GM18517 (cell line): ENCODE measurements around the gene CIZ1.

Experiments
- ATAC-seq: cut with Tn5 transposase; IDR thresholded peaks from one replicate; pipeline ENCODE4 v1.9.1; 2021; ENCODE audit warnings: mild to moderate bottlenecking, moderate library complexity; ENCODE audit not compliant: unreplicated experiment

The CIZ1 gene

DNA sequence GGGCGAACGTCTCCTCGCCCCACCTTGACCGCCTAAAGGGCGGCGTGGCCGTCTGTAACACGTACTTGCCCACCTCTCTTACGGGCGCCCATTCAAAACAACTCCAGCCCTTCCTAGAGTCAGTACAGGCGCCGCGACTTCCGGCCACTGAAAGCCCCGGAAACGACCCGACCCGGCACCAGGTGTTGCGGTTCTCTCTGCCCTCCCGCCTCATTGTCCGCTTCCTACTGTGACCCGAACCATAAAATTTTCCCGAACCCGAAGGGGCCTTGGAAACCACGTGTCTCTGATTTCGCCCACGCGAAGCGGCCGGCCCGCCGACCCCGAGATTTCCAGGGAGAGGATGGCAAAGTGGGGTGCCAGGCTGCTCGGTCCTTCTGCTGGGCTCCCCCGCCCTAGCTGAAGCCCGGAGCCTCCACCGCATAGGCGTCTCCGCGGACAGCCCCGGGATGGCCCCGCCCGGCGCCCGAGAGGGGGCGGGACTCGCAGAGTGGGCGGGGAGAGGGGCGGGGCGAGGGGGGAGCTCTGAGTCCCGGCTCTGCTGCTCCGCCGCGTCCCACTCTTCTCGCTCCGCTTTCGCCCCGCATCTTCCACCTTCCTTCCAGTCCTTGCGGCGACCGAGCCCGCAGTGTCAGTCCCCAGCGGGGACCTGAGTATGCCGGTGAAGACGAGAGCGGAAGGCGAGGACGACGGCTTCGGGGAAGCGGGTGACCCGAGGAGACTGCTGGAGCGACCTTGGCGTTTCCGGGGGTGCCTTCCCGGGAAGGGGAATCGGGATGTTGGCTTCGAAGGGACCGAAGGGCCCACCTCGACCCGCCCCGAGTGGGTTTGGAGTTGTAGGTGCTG is 63.2 kb downstream of the CIZ1 start:
- ATAC-seq, result peak; percentile 66

DNA sequence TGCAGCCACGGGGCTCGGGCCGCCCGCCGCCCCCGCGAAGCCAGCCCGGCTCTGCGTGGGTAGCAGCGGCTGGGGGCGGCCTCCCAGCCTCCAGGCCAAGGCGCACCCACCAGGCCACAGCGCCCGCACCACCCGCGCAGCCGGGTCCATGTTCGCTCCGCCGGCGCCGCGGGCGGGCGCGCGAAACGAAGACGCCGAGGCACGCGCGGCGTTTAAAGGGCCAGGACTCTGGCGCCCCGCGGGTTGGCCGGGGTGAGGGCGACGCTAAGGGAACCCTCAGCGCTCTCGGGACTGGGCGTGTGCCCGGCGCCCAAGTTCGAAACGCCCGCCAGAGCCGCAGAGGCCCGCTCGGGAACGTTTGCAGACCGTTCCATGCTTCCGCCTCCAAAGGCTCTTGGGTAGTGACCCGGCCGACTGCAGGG is 63.8 kb downstream of the CIZ1 start, which contains the start of gene PTGES2:
TSS of gene PTGES2 (minus strand) at position 162 of the 422 bp plus-strand sequence. CDS start at position 150, 12 bp downstream.
- ATAC-seq, result peak; percentile 42

DNA sequence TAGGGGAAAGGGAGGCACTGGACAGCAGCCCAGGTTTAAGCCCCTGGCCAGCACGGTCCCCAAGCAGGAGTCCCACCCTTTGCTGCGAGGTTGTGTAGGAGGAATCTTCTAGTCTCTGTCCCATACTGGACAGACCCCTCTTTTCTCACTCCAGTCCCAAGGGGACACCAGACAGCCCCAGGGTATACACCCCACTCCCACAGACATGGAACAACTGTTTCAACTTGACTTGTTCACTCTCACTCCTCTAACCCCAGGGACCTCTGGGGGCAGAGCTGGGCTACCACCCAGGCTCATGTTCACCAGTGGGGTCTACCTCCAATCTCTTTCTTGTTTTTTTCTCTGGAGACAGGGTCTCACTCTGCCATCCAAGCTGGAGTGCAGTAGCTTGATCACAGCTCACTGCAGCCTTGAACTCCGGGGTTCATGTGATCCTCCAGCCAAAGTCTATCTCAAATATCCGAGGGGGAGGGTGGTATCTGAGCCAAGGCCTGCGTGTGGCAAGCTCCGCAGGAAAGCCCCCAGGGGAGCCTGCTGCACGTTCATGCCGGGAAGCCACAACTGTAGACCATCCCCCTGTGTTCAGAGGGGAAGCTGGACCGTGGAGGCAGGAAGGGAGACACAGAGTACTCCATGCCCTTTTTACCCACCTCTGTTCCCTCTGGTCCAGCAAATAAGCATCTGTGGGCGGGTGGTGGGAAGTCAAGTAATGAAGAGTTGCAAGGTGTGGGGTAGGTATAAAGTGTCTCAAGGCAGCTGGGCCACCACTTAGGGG is 65.6 kb downstream of the CIZ1 start:
- no peak for ATAC-seq

DNA sequence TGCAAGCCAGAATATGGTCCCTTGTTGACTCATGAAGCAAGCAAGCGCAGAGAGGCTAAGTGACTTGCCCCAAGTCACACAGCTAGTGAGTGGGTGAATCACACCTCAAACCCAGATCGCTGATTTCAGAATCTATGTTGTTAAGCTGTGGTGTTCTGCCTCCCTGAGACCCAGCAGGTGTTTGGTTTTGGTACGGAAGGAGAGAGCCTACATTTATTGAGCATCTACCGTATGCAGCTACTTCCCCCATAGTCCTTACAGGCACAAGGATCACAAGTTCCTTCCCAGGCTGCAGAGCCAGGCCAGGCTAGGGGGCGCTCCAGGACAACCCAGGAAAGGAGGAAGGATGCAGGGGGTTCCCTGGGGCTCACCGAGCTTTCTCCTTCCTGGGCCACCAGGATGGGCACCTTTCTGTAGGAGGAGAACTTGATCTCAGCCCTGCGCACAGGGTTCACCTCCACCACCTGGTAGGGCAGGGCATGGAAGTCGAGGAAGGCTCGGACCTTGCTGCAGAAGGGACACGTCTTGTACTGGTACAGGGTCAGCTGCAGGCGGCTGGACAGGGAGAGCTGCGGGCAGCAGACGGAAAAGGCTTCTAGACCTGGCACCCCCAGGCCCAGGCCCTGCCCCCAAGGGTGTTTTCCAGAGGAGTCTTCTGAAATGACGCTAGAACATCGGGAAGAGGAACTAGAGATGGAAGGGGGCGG is 66.3 kb downstream of the CIZ1 start:
- no peak for ATAC-seq

DNA sequence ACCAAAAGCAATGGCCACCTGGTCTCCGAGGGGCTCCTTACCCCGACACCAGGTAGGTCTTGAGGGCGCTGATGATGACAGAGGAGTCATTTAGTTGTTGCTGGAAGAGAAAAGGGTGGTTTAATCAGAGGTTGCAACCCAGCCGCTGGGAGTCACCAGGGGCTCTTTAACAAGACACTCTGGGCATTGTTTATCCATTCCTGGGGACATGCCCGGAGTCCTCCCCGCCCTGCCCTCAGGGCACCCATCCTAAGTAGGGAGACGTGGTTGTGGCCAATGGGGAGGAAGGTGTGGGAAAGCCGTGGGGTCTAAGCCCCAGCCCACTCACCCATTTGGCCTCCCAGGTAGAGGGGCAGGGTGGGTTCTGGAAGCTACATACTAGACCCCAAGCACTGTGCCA is 66.9 kb downstream of the CIZ1 start:
- no peak for ATAC-seq

DNA sequence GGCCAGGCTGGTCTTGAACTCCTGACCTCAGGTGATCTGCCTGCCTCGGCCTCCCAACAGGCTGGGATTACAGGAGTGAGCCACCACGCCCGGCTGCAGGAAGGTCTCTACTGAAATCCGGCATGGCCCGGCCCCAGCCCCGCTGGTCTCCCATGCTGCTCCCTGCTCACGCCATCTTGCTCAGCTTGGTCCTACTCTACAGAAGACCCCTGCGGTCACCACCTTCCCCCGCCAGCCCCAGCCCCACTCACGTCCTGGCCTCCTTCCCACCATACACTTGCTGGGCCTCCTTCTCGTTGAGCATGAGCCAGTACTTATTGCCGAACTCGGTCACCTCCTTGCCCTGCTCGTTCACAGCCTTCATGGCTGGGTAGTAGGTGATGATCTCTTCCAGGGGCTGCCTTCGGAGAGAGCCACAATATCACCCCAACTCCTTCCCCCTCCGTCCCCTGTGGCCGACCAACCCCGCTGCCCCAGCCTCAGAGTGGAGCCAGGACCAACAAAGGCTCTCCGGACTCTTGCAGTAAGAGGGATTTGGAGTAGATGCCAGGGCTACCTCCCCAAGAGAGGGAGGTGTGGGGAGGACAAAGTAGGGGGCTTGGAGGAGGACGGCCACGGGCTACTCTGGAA is 67.8 kb downstream of the CIZ1 start:
- no peak for ATAC-seq

DNA sequence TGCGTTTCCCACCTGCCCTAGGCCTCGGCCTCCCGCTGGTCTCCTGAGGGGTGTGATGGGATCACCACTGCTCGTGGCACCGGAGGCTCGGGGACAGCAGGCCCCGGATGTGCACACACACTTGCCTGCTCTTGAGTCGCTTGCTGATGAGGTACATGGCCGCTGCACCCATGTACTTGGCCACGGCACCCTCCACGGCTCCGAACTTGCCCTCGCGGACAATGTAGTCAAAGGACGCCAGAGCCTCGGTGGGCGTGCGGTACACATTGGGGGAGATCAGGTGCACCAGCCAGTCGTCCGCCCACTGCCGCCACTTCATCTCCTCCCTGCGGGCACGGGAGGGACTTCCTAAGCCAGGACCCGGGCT is 68.6 kb downstream of the CIZ1 start:
- ATAC-seq, result no peak

DNA sequence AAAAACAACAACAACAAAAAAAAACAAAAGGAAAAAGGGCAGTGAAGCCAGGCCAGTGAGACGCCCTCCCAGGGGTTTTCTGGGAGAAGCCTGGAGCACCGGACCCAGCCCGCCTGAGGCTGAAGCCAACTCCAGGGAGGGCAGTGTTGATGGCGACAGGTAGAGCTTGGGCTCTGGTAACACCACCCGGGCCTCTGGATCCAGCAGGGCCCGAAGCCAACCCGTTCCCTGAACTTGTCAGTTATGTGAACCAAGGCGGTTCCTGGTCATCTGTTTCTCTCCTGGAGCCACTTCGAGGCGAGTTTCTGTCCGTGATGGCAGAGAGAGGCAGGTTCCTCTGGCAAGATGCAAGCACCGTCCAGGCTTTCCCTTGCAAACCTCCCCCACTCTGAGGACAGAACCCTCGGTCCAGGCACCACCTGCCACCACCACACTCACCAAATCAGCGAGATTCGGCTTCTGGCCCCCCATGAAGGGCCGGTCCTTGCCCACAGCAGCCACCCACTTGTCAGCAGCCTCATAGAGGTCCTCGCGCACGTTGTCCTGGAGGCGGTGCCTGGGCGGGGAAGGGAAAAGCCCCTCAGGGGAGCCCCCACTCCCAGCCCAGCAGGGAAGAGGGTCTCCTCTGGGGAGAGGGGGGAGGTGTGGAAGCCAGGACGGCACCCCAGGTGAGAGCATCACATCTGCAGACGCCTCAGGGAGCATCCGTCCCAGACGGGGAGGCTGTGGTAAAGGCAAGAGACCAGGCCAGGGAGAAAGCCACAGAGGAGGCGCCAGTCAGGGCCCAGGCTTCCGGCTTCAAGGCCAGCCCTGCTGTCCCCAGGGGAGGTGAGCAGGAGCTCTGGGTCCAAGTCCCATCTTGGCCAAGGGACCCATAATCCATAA is 69.2 kb downstream of the CIZ1 start:
- no peak for ATAC-seq

DNA sequence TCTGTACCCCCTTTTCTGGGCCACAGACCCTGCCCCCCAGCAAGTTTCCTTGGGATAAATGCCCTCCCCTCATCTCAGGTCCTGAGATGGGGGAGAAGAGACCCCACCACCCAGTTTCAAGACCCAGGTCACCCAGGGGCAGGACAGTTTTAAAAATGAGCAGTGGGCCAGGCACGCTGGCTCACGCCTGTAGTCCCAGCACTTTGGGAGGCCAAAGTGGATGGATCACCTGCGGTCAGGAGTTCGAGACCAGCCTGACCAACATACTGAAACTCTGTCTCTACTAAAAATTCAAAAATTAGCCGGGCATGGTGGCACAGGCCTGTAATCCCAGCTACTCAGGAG is 69.9 kb downstream of the CIZ1 start:
- no peak for ATAC-seq

DNA sequence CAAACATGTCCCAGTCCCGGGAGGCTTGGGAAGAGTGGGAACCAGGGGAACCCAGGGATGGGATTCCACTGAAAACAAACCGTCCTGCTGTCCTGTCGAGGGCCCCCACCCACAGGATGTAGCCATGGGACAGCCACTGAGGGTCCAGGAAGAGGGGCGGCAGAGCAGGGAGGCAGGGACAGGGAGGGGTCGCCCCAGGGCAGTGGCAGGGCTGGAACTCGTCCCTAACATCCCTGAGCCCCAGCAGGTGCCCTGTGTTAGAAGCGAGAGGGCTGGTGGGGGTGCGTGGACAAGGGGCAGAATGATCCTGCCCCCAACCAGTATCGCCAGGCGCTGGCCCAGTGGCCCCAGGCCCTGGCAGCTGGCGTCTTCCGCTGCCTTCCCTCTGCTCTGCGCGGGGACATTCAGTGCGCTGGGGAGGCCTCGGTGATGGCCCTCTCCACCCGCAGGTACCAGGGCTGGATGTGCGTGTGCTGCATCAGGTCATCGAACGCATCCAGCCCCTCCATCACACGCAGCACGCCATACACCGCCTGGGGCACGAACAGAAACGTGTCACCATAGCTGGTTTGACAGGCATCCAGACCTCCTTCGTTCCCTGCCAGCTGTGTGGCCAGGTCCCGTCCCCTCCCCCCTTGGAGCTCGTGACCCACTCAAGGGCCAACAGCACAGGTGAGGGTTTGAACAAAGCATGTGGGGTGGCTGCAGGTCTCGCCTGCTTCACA is 70.5 kb downstream of the CIZ1 start:
- ATAC-seq, result no peak

DNA sequence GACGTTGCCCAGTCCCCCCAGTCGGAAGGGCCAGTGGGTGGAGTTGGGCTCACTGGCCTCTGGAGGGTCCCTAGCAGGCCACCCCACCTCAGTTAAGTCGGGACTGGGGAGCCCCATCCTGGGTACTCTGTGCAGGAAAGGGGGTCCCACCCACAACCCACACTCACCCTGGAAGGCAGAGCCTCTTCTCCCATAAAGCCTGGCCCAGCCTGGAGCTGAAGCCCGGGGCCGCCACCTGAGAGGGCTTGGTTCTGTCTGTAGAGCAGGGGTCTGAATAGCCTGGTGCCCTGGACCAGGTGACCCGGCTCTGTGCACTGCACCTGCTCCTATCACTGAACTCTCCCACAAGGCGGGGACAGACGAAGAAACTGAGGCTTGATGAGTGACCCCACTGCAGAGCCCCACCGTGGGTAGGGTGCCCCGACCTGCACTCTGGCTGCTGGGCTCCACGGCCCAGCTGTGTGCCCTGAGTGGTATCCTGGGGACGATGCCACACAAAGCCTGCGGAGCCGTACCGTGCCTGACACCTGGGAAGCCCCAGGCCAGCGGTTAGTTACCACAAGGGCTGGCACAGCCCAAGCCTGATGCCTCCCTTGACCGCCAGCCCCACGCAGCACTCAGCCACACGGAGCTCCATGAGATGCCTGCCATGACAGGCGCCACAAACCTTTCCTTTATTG is 71.2 kb downstream of the CIZ1 start:
- no peak for ATAC-seq

DNA sequence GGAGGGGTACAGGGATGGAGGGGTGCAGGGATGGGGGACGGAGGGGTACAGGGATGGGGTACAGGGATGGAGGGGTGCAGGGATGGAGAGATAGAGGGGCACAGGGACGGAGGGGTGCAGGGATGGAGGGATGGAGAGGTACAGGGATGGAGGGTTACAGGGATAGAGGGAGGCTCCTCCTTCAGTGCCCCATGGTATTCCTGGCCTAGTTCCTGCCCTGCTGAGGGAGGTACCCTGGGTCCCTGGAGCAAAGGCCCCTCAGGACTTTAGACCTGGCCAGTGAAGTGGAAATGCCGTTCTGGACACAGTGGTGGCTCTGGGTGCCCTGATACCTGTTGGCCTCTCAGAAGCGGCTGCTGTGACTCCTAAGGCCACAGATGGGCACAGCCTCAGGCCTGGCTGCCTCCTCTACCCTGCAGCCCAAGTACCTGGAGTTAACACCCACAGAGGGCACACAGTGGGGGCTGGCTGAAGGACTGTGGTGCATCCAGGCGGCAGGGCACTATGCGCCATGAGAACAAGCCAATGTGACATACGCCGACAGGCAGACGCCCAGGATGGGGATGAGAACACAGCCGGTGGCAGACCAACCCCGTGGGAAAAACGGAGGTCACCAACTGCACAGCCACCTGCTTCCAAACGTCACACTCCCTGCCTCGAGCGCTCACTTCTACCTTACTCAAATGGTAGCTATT is 72.3 kb downstream of the CIZ1 start:
- no peak for ATAC-seq

DNA sequence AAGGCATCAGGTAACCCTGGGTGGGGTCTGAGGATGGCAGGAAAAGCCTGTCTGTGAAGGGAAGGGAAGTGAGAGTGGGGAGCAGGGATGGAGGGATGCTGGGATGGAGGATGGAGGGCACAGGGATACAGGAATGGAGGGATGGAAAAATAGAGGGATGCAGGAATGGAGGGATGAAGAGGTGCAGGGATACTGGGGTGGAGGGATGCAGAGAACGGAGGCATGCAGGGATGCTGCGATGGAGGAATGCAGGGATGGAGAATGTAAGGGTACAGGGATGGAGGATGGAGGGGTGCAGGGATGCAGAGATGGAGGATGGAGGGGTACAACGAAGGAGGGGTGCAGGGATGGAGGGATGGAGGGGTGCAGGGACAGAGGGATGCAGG is 72.9 kb downstream of the CIZ1 start:
- ATAC-seq, result no peak

DNA sequence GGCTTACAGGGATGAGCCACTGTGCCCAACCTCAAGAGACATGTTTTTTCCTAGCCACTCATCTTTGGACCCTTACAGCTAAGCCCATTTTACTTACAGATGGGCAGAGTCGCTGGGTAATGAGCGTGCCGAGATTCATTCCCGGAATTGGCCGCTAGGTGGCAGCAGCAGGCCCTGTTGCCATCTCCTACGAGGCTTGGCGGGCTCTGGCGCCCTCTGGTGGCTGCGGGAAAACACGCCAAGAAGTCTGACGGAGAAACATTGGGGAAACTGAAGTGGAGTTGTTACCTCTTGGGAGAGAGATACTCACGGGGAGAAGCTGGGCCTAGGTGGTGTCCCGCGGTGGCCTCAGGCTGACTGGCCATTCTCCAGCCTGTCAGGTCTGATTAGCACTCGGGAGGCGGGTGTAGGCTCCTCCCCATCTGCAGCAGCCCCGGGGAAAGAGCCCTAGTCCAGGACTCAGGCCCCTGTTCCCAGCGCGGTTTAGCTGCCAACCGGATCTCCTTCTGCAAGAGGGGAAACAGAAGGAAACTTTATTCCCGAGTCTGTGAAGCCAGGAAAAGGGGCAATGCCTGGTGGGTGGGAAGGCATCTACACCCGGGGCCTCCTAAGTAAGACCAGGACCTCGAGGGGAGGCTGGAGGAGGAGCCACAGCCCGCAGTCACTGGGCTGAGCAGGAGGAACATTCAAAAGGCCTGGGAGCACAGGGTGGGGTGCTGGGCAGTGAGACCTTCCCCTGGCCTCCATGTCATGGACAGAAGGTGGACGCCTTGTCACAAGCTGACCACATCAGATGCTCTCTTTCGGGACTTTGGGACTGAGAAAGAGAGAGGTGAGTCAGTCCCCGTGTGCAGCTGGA is 73.5 kb downstream of the CIZ1 start:
- ATAC-seq, result peak; percentile 53

DNA sequence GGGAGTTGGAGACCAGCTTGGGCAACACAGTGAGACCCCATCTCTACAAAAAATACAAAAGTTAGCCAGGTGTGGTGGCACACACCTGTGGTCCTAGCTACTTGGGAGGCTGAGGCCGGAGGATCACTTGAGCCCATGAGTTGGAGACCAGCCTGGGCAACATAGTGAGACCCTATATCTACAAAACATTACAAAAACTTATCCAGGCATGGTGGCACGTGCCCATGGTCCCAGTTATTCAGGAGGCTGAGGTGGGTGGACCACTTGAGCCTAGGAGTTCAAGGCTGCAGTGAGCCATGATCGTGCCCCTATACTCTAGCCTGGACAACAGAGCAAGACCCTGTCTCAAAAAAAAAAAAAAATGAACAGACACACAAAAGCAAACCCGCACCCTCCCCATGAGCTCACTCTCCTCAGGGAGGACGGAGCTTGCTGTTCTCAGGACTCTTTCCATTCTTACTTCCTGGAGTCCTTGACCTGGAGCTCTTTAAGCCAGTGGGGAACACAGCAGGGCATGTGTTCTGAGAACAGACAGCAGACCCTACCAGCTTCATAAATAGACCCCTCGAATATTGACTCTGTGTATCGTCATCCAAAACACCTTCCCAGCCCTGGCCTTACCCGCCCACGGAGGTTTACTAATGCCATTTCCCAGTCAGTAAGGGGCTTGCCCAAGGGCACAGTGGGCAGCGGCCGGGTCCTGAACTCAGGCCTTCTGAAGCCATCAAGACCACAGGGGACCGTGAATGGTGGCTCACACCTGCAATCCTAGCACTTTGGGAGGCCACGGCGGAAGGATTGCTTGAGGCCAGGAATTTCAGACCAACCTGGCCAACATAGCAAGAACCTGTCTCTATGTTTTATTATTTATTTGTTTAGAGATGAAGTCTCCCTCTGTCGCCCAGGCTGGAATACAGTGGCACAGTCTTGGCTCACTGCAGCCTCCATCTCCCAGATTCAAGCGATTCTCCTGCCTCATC is 75.0 kb downstream of the CIZ1 start:
- ATAC-seq, result no peak
